Eye (tissue), 1 donor: ENCODE data around the gene SMIM20.
"Not testable (repeated sequence)": the region's sequence is repeated elsewhere in the genome, so short reads cannot be mapped to it uniquely, and the experiment has no call there.

Experiments
- DNase-seq: peaks from one replicate; pipeline ENCODE4 v3.0.0-alpha.2; 2015

The SMIM20 gene

GRCh38 chr4:25913851-25914669 lies at the start of gene SMIM20:
Gene SMIM20, plus strand, starts transcription at chr4:25914220. Its CDS starts 94 bp downstream, at chr4:25914314.
- DNase-seq = peak; percentile 96

GRCh38 chr4:25865586-25865985 lies 48.4 kb upstream of the SMIM20 start:
- no peak for DNase-seq

GRCh38 chr4:25866401-25866800 lies 47.6 kb upstream of the SMIM20 start:
- DNase-seq = not testable (repeated sequence)

- no peak for DNase-seq
Measured at GRCh38 chr4:25867781-25868294, 46.2 kb upstream of the SMIM20 start.

GRCh38 chr4:25870081-25870480 lies 43.9 kb upstream of the SMIM20 start:
- no peak for DNase-seq

GRCh38 chr4:25872851-25873631 lies 41.0 kb upstream of the SMIM20 start:
- DNase-seq = no peak

GRCh38 chr4:25873632-25874129 lies 40.3 kb upstream of the SMIM20 start:
- no peak for DNase-seq

GRCh38 chr4:25874655-25875054 lies 39.4 kb upstream of the SMIM20 start:
- DNase-seq = no peak

GRCh38 chr4:25875281-25875745 lies 38.7 kb upstream of the SMIM20 start:
- no peak for DNase-seq

- DNase-seq = no peak
Measured at GRCh38 chr4:25878676-25879075, 35.3 kb upstream of the SMIM20 start.

- DNase-seq = no peak
Measured at GRCh38 chr4:25879091-25879584, 34.9 kb upstream of the SMIM20 start.

- DNase-seq = no peak
Measured at GRCh38 chr4:25879587-25879986, 34.4 kb upstream of the SMIM20 start.

GRCh38 chr4:25879991-25880651 lies 33.9 kb upstream of the SMIM20 start:
- DNase-seq = no peak

- no peak for DNase-seq
Measured at GRCh38 chr4:25881193-25881592, 32.8 kb upstream of the SMIM20 start.

GRCh38 chr4:25882226-25882625 lies 31.8 kb upstream of the SMIM20 start:
- DNase-seq = no peak

GRCh38 chr4:25883565-25883964 lies 30.5 kb upstream of the SMIM20 start:
- no peak for DNase-seq

GRCh38 chr4:25884031-25884782 lies 29.8 kb upstream of the SMIM20 start:
- peak; percentile 13 for DNase-seq

GRCh38 chr4:25888781-25889180 lies 25.2 kb upstream of the SMIM20 start:
- DNase-seq = no peak

- peak; percentile 40 for DNase-seq
Measured at GRCh38 chr4:25889589-25890503, 24.2 kb upstream of the SMIM20 start.

GRCh38 chr4:25890571-25891485 lies 23.2 kb upstream of the SMIM20 start:
- peak; percentile 78 for DNase-seq
